ENCODE results near the gene WBP2.

The WBP2 gene

DNA sequence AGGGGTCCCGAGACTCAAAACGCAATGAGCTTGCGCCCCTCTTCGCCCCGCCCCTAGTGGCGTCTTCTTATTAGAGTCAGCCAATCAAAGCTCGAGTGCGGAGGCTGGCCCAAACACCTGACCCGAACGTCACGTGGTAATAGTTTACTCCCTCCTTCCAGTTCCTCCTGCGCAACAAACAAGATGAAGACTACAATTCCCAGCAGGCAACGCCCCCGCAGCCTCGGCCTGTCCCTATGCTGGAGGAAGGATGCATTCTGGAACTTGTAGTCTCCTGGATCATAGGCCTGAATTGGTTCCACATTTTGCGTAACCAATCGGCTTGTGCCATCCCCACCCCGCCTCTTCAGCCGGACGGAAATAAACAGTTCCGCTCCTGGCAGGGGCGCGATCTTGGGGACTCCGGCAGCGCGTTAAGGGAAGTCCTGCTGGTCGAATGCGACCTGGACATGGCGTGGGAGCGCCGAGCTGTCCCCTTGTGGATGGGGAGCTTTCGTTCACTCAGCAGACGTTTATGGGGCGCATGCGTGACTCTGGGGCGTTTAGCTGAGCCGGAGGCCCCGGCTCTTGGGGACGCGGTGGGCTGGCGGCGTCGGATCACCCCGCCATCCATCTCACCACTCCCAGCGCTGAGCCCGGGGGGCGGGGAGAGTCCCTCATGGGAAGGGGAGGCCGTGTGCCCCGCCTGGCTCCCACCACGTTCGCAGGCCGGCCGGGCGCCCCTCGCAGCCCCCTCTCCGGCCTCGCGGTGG is at the start of gene WBP2:
Gene WBP2 (minus strand): TSS at position 26 of the 752 bp plus-strand sequence. CDS start 38 bp downstream, outside the sequence.
- peak; percentile 99 for DNase-seq

DNA sequence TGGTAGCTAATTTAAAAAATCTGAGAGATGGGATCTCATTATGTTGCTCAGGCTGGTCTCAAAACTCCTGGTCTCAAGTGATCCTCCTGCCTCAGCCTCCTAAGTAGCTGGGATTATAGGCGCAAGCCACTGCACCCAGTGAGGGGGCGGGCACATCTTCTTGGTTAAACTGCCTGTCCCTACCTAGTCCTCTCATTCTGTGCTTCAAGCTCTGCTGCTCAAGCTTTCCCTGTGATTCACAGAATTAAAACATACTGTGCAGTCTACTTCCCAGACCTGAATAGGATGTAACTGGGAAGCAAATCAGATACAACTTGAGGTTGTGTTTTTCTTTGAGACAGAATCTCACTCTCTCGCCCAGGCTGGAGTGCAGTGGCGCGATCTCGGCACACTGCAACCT is 47.3 kb upstream of the WBP2 start:
- no peak for DNase-seq

DNA sequence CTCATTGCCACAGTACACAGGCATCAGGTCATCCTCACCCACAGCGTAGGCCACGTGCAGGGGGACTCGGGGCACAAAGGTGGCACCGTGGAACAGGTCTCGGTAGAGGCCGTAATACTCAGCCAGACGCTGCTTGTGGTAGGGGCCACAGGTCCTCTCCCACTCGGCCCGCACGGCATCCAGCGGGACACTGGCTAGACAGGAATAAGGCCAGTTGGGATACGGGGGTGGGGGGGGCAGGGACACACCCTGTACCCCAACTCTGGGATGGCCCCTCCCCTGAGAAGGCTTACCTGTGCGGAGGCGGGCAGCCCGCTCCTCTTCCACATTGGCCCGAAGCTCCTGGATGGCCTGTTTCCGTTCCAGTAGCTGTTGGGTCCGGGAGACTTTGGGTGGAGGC is 46.6 kb upstream of the WBP2 start:
- no peak for DNase-seq

DNA sequence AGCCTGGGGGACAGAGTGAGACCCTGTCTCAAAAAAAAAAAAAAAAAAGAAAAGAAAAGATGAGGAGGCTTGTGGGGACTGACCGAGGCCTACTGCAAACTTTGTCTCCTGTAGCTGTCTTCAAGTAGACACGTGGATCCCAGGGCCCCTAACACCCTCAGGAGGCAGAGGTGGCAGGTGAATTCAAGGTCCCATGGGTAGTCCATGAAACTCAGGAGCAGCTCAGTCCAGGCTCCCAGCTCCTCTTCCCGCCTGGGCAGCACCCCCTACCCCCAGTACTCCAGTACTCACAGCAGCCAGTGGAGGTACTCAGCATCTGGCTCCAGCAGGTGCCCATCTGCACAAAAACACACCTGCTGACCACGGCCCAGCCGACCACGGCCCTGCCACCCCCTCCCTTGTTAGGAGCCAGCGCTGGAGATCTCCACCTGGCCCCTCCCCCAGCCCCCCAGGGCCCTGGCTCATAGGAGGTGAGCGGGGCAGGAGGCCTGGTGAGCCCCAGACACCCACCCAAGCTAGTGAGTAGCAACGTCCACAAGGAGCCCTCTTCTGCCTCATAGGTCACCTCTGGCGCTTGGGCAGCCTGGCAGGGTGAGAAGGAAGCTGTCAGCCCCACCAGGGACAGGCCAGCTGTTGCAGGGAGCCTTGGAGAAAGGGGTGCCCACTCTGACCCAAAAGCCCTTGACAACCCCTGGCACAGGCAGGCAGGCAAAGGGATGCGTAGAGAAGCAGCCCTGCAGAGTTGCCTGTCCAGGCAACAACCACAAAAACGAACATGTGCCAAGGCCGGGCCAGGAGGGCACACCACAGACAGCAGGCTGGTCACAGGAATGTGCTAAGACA is 45.8 kb upstream of the WBP2 start:
- DNase-seq = no peak

DNA sequence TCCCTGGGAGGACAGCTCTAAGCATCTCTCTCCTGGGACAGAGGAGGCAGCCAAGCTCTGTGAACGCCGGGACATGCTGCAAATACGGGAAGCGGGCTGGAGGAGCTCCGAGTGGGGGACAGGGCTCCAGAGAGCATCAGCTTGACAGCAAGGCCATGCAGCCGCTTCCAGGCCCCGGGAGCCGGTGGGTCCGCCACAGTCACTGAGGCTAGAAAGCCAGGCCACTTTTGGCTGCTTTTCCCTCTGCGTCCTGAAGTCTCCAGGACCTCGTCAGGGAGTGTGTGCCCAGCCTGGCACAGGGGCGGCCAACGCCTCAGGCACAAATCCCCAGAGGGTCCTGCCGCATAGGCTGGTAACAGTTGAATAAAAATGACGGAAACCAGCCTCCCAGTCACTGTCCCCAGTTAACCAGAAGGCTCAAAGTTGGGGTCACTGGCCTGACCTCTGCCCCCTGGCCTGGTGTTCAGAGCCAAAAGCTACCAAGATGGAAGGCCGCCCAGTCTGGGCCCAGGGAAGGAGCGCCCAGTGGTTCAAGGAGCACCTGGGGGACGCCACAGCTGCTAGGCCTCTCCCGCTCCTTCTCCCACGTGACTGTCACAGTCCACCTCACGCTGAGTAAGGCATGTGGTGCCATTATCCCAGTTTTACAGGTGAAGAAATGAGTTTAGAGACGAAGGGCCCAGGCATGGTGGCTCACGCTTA is 44.8 kb upstream of the WBP2 start:
- no peak for DNase-seq

DNA sequence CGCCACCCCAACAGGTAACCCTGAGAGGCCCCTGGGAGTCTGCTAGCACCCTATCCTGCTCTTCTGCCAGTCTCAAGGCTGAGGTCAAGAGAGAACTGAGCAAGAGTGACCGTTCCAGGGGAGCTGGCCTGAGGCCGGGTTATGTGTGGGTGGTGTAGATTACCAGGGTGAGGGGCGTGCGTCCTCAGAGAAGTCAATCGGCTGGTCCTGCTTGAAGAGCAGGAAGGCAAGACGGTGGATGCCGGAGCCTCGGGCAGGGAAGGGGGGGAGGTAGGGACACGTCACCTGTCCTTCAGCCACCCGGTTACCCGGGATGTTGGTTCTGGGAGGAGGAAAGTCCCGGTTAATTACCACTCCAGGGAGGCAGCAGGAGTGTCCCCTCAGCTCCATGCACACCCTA is 44.2 kb upstream of the WBP2 start:
- DNase-seq = no peak

DNA sequence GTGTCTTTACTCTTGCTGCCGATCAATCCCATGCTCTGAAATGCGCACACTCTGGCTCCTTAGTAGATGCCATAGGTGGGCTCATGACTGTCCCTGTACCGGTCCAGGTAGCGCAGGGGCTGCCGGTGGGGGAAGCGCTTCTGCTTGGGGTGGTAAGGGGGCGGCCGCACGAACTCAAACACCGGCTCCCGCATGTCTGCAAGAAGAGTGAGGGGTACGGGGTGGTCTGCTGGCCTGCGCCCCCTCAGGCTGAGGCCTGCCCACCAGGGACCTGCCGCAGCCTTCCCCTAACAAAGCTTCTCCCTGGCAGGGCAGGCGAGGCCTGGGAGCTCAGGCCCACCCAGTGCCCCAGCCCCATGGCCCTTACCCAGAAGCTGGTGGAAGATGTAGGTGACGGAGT is 43.7 kb upstream of the WBP2 start:
- DNase-seq = no peak

DNA sequence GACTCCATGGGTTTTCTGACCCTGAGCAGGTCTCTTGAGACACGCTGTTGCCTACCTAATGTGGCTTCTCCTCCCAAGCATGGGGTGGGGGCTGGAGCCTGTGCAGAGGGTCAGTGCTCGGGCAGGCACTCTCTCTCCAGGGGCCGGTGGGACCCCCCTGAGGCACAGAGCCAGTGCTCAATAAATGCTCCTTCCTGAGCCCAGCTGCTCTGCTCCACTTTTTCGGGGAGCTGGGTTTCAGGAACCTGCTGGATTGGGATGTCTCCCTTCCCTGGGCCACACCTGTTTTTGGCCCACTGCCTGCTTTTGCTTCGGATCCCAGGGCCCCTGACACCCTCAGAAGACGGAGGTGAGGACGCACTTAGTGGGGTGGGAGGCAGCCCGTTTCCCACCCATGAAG is 42.9 kb upstream of the WBP2 start:
- DNase-seq = no peak

DNA sequence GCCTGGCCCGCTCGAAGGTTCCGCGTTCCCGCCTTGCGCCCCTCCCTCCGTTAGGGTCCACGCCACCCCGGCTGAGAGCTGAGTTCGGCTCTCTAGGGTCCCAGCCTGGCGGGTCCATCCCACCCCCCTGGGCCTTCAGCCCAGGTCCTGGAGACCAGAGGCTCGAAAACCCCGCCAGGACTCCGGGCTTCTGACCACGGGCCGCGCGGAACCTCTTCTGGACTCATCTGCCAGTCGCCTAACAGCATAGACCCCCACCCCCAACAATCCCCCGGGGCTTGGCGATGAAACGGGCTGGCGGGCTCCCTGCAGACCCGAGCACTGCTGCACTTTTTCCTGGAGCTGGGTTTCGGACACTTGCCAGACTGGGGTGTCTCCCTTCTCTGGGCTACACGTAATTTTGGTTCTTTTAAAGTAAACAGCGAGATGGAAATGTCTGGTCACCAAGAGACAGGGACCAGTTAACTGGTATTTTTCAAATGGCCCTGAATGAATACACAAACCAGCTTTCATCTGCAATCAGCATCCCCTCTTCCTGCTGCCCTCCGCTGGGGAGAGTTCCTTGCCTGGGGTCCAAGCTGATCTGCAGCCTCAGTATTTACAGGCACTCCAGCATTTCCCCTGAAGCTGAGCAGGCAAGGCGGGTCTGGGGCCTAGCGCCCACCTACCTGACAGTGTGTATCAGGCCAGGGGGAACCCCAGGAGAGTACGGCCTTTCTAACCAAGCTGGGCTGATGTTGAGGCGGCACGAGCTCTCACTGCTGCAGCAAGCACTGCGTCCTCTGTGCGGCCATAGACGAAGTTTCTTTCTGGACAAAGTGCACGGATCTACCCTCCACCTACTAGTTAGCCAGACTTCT is 42.3 kb upstream of the WBP2 start:
- DNase-seq = no peak

DNA sequence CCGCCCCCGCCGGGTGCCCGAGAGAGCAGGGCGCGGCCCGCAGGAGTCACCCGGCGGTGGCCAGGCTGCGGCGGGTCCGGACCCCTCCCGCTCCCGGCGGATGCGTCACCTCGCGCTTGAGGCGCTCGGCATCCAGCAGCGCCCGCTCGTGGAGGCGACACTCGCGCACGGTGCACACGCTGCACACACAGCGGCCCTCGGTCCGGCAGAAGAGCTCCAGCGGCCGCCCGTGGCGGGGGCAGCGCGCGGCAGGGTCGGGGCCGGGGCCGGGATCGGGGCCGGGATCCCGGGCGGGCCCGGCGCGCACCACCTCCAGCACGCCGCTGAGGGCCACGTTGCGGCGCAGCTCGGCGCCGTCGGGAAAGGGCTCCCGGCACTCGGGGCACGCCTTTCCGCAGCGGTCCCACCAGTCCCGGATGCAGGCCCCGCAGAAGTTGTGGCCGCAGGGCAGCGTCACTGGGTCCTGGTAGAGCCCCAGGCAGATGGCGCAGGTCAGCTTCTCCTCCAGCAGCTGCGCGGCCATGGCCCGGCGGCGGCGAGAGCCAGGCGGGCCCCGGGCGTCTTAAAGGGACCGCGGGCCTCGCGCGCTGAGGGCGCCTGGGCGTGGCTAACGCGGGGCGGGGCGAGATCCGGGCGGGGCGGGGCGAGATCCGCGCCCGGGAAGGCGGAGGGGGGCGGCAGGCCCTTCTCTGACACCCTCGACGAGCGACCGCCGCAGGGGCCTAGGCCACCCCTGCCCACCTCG is 41.5 kb upstream of the WBP2 start, which contains the start of gene TRIM65:
Gene TRIM65 (minus strand): TSS at position 537 of the 745 bp plus-strand sequence. CDS start 14 bp downstream, at position 523.
- peak; percentile 59 for DNase-seq

DNA sequence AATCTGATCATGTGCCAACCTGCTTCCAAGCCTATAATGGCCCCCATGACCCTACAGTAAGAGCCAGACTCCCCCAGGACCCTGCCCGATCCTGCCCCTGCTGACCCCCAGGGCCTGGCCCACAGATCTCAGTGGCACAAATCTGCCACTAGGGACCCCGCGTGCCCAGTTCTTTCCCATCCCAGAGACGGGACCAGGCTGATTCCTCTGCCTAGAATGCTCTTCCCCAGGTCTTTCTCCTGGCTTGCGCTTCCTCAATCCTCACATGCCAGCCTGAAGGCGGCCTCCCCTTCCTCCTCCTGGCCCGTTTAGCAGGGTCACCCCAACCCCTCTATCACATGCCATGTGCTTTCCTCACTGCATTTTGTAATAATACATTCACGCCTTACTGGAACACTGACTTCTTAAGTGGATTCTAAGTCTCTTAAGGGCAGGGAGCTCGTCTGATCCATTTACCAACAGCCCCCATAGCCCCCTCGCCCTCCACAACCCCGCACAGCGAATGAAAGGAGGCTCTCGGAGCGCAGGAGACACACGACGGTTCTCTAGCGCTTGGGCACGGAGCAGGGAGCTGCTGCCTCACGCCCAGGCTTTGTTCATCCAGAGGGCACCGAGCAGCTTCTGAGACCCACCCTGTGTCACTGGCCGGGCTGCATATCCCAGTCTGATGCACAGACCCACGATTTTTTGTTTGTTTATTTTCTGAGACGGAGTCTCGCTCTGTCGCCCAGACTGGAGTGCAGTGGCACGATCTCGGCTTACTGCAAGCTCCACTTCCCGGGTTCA is 40.4 kb upstream of the WBP2 start:
- DNase-seq = no peak

DNA sequence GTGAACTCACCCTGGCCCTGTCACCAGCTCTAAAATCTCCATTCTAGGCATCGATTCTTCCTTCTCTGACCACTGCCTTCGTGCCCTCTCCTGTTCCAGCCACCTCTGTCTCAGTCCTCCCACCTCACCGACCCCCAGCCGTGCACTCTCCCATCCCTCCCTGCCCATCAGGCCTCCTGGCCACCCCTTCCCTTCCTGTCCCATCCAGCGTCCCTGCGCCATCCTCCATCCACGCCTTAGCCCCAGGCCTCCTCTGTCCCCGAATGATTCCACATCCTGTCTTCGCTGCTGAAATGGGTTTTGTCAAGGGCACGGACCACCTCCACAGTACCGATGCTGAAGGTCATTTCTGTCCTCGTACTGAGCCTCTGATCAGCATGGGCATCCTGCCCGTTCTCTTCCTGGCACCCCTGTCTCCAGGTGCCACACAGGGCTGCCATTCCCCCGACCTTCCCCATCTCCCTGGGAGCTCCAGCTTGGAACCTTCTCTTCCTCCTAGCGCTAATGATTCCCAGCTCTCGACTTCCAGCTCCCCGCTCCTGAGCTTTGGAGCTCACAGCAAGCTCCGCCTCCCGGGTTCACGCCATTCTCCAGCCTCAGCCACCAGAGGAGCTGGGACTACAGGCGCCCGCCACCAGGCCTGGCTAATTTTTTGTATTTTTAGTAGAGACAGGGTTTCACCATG is 39.1 kb upstream of the WBP2 start:
- no peak for DNase-seq

DNA sequence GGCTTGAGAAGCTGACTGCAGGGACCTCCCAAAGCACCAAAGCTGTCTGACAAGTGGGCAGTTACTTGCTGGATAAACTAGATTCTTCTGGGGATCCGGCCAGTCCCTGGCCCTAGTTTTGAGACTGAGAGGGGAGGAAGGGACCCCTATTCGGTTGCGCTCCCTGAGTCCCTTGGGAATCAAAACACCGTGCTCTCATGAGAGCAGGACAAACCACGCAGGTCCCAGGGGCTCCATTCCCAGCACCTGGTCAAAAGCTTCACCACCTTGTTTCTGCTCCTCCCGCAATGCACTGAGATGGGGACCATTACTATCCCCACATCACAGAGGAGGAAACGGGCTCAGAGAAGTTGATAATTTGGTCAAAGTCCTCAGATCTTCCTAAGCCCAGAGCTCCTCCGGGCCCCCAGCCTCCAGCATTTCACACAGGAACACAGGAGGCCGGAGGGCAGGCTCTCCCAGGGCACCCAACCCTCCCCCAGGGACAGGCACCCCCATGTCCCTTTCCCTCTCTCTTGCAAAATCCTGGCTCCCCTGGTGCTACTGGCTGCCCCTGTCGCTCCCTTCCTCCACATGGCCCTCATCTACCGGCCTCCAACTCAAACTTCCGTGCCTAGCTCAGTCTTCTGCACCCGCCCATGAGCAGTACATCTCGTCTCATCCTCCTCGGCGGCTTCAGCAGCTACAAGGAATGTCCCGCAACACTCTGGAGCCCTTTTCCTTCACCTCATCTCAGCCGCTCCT is 38.3 kb upstream of the WBP2 start:
- no peak for DNase-seq

DNA sequence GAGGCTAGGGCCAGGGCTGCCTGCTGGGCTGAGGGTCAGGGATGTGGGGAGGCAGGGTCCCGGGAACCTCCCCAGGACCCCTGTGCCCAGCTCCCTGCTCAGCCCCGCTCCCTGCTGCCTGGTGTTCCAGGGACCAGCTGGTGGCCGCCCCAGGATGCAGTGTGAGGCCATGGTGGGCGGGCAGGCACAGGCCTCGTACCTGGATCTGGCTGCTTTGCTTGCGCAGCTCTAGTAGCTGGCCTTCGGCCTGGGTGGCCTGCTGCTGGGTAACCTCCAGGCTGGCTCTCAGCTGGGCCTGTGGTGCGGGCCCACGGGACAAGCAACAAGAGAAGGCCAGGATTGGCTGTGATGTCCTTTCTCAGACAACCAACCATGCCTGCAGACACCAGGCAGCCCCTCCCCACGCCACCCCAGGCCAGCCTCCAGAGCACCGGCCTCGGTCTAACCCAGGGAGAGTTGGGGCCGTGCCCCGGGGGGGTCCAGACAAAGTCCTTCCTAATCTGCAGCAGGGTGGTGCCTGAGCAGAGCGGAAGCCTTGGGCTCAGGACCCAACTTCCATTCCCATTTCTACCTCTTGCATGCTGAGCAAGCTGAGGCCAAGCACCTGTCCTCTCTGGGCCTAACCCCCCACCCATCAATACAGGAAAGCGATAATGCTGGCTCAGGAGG is 37.6 kb upstream of the WBP2 start:
- no peak for DNase-seq

DNA sequence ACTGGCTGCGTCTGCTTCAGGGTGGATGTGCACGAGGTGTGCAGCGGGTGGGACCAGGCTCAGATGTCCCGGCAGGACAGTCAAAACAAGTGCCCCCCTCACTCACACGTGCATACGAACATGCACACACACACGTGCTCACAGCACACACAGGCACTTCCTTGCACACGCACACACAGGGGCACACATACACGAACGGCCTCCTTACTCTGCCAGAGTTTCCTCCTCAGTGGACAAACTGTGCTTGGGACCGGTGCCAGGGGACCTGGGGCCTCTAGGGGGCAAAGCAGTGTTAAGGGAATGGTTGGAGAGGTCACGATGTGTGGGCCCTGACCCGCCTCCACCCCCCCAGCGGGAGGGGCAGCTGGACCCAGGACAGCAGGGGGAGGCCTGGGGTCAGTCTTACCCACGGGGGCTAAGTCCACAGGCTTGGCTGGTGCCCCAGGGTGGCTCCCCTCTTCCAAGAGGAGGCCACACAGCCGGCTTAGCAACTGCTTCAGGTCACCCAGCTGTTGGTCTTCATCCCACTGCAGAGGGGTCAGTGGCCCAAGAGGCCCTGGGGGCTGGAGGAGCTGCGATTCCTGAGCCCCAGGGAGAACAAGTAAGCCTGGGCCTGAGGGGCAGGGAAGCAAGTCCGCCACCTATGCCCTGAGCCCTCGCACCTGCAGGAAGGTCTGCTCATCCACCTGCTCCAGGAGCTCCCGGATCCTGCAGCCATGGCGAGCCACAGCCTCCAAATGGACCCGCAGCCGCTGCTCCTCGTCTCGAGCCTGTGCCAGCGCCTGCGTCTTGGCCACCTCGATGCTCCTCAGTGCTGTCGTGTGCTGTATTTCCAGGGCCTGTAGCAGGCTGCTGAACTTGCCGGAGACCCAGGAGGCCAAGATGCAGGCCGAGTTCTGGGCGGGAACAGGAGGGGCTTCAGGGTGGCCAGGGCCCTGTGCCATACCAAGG is 36.7 kb upstream of the WBP2 start:
- DNase-seq = no peak

DNA sequence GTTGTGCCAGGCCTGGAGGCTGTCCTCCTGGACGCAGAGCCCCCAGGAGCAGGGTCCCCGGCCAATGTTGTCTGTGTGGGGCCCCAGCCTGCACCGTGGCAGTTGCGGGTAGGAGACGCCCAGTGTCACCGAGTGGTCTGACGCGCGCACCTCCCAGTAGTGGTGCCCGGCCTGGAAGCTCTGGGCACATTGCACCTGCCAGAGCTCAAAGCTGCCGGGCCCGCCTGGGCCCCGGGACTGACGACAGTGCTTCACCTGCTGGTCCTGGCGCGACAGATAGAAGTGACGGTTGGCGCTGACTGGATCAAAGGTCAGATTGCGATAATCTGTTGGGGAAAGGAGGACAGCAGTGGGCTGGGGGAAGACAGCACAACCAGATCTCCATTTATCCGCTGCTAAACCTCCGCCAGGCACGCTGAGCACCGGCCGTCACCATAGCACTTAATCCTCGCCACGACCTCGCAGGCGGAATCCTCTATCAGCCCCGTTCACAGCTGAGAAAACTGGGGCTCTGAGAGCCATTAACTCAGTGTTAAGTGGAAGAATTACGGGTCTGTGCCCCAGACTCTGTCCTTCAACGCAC is 36.0 kb upstream of the WBP2 start:
- DNase-seq = no peak

DNA sequence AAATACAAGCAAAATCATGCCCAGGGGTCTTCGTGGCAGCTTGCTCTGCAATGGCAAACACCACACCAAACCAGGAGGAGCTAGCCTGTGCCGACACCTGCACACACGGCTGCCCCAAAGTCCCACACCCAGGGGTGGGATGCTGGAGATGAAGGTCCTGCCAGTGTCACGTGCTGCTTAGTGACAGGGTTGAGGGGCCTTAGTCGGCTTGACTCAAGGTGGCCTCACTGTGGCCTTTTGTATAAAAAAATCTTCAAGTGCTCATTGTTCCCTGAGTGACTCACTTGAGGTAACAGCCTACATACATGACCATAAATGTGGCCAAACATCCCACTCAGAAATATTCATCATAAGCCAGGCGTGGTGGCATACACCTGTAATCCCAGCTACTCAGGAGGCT is 34.3 kb upstream of the WBP2 start:
- DNase-seq = no peak

Measured in NCI-H1092 (cell line).